Hepatocyte (in vitro differentiated cells): ENCODE data around the gene SELE. TPM values are rescaled to one million over a fixed set of nuclear protein-coding genes. Genes with fewer than 3 reads are reported as not detected.

Experiments
- DNase-seq: peaks from one replicate; pipeline ENCODE4 v3.0.0-alpha.2; 2016; ENCODE audit warnings: low spot score
- H2AFZ ChIP-seq: fragments of 200-600 bp; sonication (generic); 2 replicates; pipeline ENCODE4 v1.6.0; 2016; ENCODE audit warnings: antibody characterized with exemption, mild to moderate bottlenecking
- H3K27ac ChIP-seq: fragments of 200-600 bp; sonication (generic); 2 replicates; pipeline ENCODE4 v1.5.1; 2016; ENCODE audit warnings: mild to moderate bottlenecking
- H3K27me3 ChIP-seq: fragments of 200-600 bp; sonication (generic); 2 replicates; pipeline ENCODE4 v1.6.1; 2016
- H3K36me3 ChIP-seq: fragments of 200-600 bp; sonication (generic); replicated peaks from 2 replicates; pipeline ENCODE4 v1.5.1; 2016; ENCODE audit warnings: low read depth; ENCODE audit not compliant: insufficient read depth
- H3K4me1 ChIP-seq: fragments of 200-600 bp; sonication (generic); 2 replicates; pipeline ENCODE4 v1.5.1; 2016; ENCODE audit warnings: mild to moderate bottlenecking, moderate library complexity; ENCODE audit not compliant: insufficient read depth
- H3K4me2 ChIP-seq: fragments of 200-600 bp; sonication (generic); 2 replicates; pipeline ENCODE4 v1.6.0; 2016
- H3K4me3 ChIP-seq: fragments of 200-600 bp; sonication (generic); 2 replicates; pipeline ENCODE4 v1.5.1; 2016; ENCODE audit warnings: mild to moderate bottlenecking
- H3K79me2 ChIP-seq: fragments of 200-600 bp; sonication (generic); 2 replicates; pipeline ENCODE4 v1.6.0; 2017; ENCODE audit warnings: mild to moderate bottlenecking
- H3K9me2 ChIP-seq: fragments of 200-600 bp; sonication (generic); replicated peaks from 2 replicates; pipeline ENCODE4 v1.6.0; 2017; ENCODE audit warnings: mild to moderate bottlenecking; ENCODE audit not compliant: insufficient read depth
- H3K9me3 ChIP-seq: fragments of 200-600 bp; sonication (generic); 2 replicates; pipeline ENCODE4 v1.5.1; 2016; ENCODE audit warnings: low read depth, mild to moderate bottlenecking
- H4K20me1 ChIP-seq: fragments of 200-600 bp; sonication (generic); 2 replicates; pipeline ENCODE4 v1.6.0; 2016; ENCODE audit warnings: mild to moderate bottlenecking; ENCODE audit not compliant: insufficient read depth, poor library complexity, severe bottlenecking
- EZH2 ChIP-seq: fragments of 200-600 bp; sonication (generic); IDR thresholded peaks from 2 replicates; pipeline ENCODE4 v1.6.1; 2016; ENCODE audit warnings: antibody characterized with exemption, mild to moderate bottlenecking, borderline replicate concordance
- EZH2phosphoT487 ChIP-seq: fragments of 200-600 bp; sonication (generic); IDR thresholded peaks from one replicate; pipeline ENCODE4 v1.6.1; 2018; ENCODE audit warnings: antibody characterized with exemption, mild to moderate bottlenecking, low read depth, moderate library complexity; ENCODE audit not compliant: unreplicated experiment, severe bottlenecking
- WGBS: methylation state at CpG from one replicate; pipeline ENCODE4 v1.1.6; 2016; ENCODE audit warnings: low lambda C conversion rate; ENCODE audit errors: missing lambda C conversion rate; 5-methylcytosine and 5-hydroxymethylcytosine counted together
- polyA plus RNA-seq: library from polyadenylated mRNA; unstranded; fragments of >200 nt; fragmentation: Nextera tagmentation; extraction: Ambion mirVana; gene quantifications from 2 replicates; pipeline ENCODE4 v1.2.1, GENCODE V29; 2016
- total RNA-seq: library from RNA; depleted of rRNA; stranded (reverse); fragments of >200 nt; gene quantifications from 2 replicates; pipeline ENCODE4 v1.2.3, GENCODE V29; 2014
- TF ChIP-seq, protein P1 (sequence below): fragments of 200-600 bp; sonication (generic); IDR thresholded peaks from 2 replicates; pipeline ENCODE4 v1.5.1; 2016; ENCODE audit warnings: antibody characterized with exemption, mild to moderate bottlenecking; ENCODE audit not compliant: poor library complexity

SELE gene
- total and polyA plus RNA-seq, 2 experiments from 2014 or later = 0.03 TPM; not detected in 1

DNA sequence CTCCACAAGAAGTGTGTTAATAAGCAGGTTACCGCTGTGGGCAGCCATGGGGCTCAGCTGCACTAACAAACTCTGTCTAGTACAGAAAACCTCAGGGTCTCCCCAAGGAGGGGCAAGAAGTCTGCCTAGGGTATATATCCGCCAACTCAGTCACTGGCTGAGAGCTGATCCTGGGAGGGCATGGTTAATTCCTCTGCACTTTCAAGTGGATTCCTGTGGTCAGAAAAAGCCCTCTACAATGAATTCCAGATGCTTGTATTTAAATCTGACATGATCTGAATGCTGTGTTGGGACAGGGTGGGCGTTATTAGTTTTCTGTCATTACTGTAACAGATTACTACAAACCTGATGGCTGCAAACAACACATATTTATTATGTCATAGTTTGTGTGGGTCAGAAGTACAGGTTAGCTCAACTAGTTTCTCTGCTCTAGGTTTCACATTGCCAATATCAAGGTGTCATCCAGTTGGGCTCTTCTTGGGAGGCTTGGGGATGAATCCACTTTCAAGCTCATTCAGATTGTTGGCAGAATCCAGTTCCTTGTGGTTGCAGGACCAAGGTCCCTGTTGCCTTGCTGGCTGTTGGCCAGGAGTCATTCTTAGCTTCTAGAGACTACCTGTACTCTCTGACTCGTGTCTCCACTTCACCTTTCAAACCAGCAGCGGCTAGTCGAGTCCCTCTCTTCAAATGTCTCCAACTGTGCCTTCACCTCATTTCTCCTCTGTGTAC is 8.0 kb upstream of the SELE start:
- Histone ChIP-seq H3K9me3 (no peaks in the 10 kb centered on the region), H3K79me2 (no peaks in the 10 kb centered on the region), H3K27ac (peak overlapping the region; percentile 41), H3K4me3 (no peak overlapping the region), H2AFZ (no peak overlapping the region), H3K9me2 (no peaks in the 10 kb centered on the region), H3K4me1 (no peaks in the 10 kb centered on the region), H3K36me3 (no peaks in the 10 kb centered on the region), H3K27me3 (no peaks in the 10 kb centered on the region), H3K4me2 (peak overlapping the region; percentile 47), H4K20me1 (no peaks in the 10 kb centered on the region)
- peak; percentile 12 for DNase-seq
- 63% methylated on average over 6 of the region's 6 CpGs for WGBS
- TF ChIP-seq, protein P1, sequence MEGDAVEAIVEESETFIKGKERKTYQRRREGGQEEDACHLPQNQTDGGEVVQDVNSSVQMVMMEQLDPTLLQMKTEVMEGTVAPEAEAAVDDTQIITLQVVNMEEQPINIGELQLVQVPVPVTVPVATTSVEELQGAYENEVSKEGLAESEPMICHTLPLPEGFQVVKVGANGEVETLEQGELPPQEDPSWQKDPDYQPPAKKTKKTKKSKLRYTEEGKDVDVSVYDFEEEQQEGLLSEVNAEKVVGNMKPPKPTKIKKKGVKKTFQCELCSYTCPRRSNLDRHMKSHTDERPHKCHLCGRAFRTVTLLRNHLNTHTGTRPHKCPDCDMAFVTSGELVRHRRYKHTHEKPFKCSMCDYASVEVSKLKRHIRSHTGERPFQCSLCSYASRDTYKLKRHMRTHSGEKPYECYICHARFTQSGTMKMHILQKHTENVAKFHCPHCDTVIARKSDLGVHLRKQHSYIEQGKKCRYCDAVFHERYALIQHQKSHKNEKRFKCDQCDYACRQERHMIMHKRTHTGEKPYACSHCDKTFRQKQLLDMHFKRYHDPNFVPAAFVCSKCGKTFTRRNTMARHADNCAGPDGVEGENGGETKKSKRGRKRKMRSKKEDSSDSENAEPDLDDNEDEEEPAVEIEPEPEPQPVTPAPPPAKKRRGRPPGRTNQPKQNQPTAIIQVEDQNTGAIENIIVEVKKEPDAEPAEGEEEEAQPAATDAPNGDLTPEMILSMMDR = no peak
- no peak for TF ChIP-seq EZH2
- no peak for TF ChIP-seq EZH2phosphoT487

DNA sequence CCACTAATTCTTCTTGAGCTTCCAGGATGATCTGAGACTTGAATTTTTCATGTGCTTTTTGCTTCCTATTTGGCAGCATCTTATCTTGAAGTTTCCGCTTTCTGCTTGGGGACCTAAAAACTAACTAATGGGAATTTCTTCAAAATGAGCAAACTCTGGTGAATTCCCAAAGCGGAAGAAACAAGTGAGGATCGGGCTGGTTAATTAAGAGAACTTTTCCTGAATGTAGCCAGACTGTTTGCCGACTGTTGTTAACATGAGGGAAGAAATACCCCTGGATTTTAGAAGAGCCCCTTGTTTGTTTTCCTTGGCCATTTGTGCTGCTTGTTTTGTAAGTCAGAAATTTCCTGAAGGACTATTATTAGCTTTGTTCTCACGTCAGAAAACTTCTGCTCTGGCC is 6.1 kb upstream of the SELE start:
- TF ChIP-seq EZH2phosphoT487 (no peak), EZH2 (no peak)
- TF ChIP-seq, protein P1 = no peak
- Histone ChIP-seq H3K9me2 (no peaks in the 10 kb centered on the region), H3K4me1 (no peaks in the 10 kb centered on the region), H3K4me2 (no peak overlapping the region), H3K79me2 (no peaks in the 10 kb centered on the region), H3K4me3 (no peak overlapping the region), H3K9me3 (no peaks in the 10 kb centered on the region), H4K20me1 (no peaks in the 10 kb centered on the region), H3K27ac (no peak overlapping the region), H3K27me3 (no peaks in the 10 kb centered on the region), H3K36me3 (no peaks in the 10 kb centered on the region), H2AFZ (no peak overlapping the region)
- DNase-seq = no peak
- WGBS = 65% methylated on average over 5 of the region's 5 CpGs

DNA sequence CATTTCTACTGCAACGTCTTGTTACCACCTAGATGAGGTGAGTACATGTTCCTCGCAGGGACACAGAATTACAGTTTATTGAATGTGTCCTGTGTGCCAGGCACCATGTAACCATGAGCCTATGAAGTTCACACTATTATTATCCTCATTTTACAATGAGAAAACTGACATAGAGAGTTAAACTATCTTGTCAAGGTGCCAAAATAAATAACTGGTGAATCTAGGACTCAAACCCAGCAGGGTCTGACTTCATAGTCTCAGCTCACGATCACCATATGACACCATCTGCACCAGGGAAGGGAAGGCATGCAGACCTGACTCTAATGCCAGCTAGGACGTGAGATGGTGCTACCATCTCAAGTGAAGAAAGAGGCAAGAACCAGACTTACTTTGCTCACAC is 2.4 kb downstream of the SELE start:
- TF ChIP-seq EZH2phosphoT487 = no peak
- TF ChIP-seq EZH2 = no peak
- TF ChIP-seq, protein P1 = no peak

More for the DNA sequence above, 2.4 kb downstream of the SELE start:
- no peak overlapping the region for H3K27ac ChIP-seq
- 90% methylated on average over 4 of the region's 4 CpGs for WGBS
- no peak overlapping the region for H3K4me2 ChIP-seq
- DNase-seq = no peak
- no peaks in the 10 kb centered on the region for H3K36me3 ChIP-seq
- no peaks in the 10 kb centered on the region for H4K20me1 ChIP-seq
- no peak overlapping the region for H2AFZ ChIP-seq
- no peaks in the 10 kb centered on the region for H3K9me2 ChIP-seq
- no peaks in the 10 kb centered on the region for H3K27me3 ChIP-seq
- no peaks in the 10 kb centered on the region for H3K79me2 ChIP-seq
- H3K4me1 ChIP-seq = no peaks in the 10 kb centered on the region
- H3K4me3 ChIP-seq = no peak overlapping the region
- H3K9me3 ChIP-seq = no peaks in the 10 kb centered on the region
